Uterus (tissue), 4 donors: Measurements from ENCODE around the gene VPS16. TPM values are rescaled to one million over a fixed set of nuclear protein-coding genes. Genes with fewer than 3 reads are reported as not detected.

Experiments used
- DNase-seq, 2 donors: peaks; one replicate each; pipeline ENCODE4 v3.0.0-alpha.2; 2019 to 2020
- H3K27ac ChIP-seq, 2 donors: fragments of 200-600 bp; sonication (generic); 1 replicate in 1 of 2; 2 replicates in 1 of 2; pipeline ENCODE4 v1.5.1; 2016 to 2018
- H3K27me3 ChIP-seq, 2 donors: fragments of 200-600 bp; sonication (generic); one replicate each; pipeline ENCODE4 v1.5.1; 2018 to 2019; ENCODE audit warnings: control low read depth in 1 of 2
- H3K36me3 ChIP-seq, 2 donors: fragments of 200-600 bp; sonication (generic); one replicate each; pipeline ENCODE4 v1.5.1; 2019; ENCODE audit warnings: control low read depth in 1 of 2
- H3K4me1 ChIP-seq, 2 donors: fragments of 200-600 bp; sonication (generic); one replicate each; pipeline ENCODE4 v1.5.1; 2018 to 2019; ENCODE audit warnings: control low read depth in 1 of 2
- H3K4me3 ChIP-seq, 2 donors: fragments of 200-600 bp; sonication (generic); 1 replicate in 1 of 2; 2 replicates in 1 of 2; pipeline ENCODE4 v1.5.1; 2018 to 2019; ENCODE audit warnings: mild to moderate bottlenecking in 1 of 2
- H3K9me3 ChIP-seq, 2 donors: fragments of 200-600 bp; sonication (generic); one replicate each; pipeline ENCODE4 v1.5.1; 2019; ENCODE audit warnings: control low read depth in 1 of 2
- POLR2A ChIP-seq, 2 donors: fragments of 450-650 bp; IDR thresholded peaks; one replicate each; pipeline ENCODE4 v1.6.1; 2016; ENCODE audit warnings: antibody characterized with exemption in 2 of 2, mild to moderate bottlenecking in 1 of 2, moderate library complexity in 1 of 2
- intact Hi-C: fragments of 100-400 bp; cut with DNase I; formaldehyde crosslinking; loops from one replicate; pipeline ENCODE4 v1.15.1; 2023; ENCODE audit warnings: low total_unique reads
- total RNA-seq, 4 donors: library from RNA; depleted of rRNA in 3 of 4; stranded (reverse); fragments of >200 nt in 3 of 4; gene quantifications; one replicate each; pipeline versions ENCODE4 v1.1.0 to v1.2.4, GENCODE V29; 2014 to 2023
- TF ChIP-seq, protein P1 (sequence below), 4 experiments: fragments of 200-600 bp in 2 of 4; fragments of 450-650 bp in 2 of 4; sonication (generic) in 2 of 4; IDR thresholded peaks; one replicate each; pipeline ENCODE4 v1.5.1; 2016 to 2019; ENCODE audit warnings: antibody characterized with exemption in 4 of 4, mild to moderate bottlenecking in 2 of 4, moderate library complexity in 1 of 4
- donor health status: DM: yes; HTN: yes; CAD: no.

Gene VPS16
- total RNA-seq, 4 donors from 2014 or later: 5.9 to 48.6 (median 37.9) TPM

DNA sequence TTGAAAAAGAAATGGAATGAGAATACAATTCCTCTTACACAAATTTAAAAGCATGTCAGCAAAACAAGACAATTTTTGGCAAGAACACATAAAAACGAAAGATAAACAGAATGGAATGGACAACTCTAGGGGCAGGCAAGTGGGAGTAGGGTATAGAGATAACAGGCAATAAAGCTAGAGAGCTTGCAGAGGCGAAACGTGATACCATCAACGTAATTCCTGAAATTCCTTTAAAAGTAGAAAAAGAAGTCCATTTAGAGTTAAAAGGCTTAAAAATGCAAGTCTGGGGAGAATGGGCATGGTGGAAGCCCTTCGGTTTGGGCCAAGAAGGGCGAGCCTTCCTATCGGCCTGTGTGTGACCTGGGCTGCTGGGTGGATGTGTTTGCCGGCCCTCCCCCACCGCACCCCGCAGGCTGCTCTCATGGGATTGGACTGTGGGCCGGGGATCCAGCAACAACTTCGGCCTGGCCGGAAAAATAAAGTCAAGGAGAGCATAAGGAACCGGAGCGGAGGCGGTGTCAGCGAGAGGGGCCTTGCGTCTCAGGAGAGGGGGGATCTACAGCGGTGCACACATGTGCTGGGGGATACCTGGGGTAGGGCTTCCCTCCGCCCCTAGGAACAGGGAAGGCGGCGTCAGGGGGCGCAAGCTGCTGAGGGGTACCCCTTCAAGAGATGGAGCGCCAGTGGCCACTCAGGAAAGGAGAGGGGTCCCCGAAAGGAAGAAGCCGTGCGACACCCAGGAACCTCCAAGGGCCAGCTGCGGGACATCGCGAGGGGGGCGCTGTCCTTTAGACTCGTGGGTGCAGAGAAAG lies 20.3 kb upstream of the VPS16 start:
- Histone ChIP-seq H3K27me3 (no peaks in the 10 kb centered on the region), H3K9me3 (no peaks in the 10 kb centered on the region), H3K27ac (peak overlapping the region; percentile 75 to 98), H3K4me3 (peak overlapping the region; percentile 12 to 27), H3K36me3 (no peaks in the 10 kb centered on the region), H3K4me1 (peaks cover 0 to 4% of the 10 kb centered on the region in 2 donors)
- peak; percentile 58 to 71 for DNase-seq
- intact Hi-C loops: no loop called here
- TF ChIP-seq, protein P1, sequence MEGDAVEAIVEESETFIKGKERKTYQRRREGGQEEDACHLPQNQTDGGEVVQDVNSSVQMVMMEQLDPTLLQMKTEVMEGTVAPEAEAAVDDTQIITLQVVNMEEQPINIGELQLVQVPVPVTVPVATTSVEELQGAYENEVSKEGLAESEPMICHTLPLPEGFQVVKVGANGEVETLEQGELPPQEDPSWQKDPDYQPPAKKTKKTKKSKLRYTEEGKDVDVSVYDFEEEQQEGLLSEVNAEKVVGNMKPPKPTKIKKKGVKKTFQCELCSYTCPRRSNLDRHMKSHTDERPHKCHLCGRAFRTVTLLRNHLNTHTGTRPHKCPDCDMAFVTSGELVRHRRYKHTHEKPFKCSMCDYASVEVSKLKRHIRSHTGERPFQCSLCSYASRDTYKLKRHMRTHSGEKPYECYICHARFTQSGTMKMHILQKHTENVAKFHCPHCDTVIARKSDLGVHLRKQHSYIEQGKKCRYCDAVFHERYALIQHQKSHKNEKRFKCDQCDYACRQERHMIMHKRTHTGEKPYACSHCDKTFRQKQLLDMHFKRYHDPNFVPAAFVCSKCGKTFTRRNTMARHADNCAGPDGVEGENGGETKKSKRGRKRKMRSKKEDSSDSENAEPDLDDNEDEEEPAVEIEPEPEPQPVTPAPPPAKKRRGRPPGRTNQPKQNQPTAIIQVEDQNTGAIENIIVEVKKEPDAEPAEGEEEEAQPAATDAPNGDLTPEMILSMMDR (IDR thresholded peaks at IDR 0.05): no peak

DNA sequence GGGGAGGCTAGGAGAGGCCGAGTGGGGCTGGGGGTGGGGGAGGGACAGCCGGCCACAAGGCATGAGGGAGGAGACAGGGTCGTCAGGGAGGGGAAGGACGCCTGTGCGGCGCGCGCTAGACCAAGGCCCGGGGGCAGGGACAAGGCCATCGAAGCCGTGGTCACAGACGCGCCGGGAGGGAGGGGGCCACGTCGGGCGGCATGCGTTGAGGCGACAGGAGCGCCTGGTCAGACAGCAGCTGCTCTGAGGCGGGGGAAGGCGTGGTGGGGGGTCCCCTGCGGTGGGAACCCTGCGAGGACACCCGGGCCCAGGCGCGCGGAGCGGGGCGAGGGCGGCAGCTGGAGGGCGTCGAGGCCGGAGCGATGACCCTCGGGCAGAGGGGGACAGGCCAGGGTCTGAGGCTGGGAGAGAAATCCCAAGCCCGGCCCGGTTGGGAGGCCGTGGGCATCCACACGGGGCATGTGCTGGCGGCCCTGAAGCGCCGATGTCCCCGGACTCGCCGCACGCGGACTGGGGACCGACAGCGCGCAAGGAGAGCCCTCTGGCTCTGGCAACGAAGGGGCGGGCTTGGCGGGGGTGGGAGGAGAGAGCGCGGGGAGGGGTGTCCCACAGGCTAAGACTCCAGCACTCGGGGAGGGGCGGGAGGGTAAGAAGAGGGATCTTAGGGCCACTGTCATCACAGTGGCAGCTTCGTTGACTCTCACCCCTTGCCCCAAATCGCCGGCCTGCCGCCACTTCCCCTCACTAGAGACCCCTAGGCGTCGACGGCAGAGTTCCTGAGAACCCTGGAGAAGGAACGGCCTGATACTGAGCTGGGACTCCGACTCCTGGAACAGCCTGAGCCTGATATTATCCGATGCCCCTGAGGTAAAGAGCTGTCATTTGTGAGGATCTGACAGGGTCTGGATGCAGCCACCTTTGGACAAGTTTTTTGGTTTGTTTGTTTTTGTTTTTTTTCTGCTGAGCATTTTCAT lies 19.4 kb upstream of the VPS16 start:
- no peaks in the 10 kb centered on the region for H3K4me1 ChIP-seq
- intact Hi-C loops: no loop called here
- no peaks in the 10 kb centered on the region for H3K9me3 ChIP-seq
- no peak for DNase-seq
- TF ChIP-seq, protein P1 (IDR thresholded peaks at IDR 0.05): no peak
- TF ChIP-seq POLR2A (IDR thresholded peaks at IDR 0.05): no peak
- peak overlapping the region; percentile 75 to 98 for H3K27ac ChIP-seq
- no peaks in the 10 kb centered on the region for H3K27me3 ChIP-seq
- no peaks in the 10 kb centered on the region for H3K36me3 ChIP-seq
- peak overlapping the region; percentile 12 to 27 for H3K4me3 ChIP-seq

DNA sequence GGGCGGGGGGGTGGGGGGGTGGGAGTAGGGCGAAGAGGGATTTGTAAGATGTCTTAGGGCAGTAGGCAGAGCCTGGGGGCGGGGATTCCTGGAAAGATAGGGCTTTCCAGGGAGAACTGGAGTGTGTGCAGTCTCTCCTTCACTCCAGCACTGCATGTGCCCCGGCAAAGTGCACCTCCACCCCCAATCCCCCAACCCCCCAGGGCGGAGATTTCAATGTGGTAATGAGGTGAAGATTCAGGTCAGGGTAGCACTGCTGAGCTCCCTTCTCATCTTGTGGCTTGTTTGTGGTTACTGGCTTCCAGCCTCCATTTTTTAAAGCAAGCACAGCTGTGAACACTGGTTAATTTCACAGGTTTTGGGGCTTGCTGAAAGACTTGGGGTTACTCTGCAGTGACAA lies 18.5 kb upstream of the VPS16 start:
- intact Hi-C loops: no loop called here
- no peaks in the 10 kb centered on the region for H3K36me3 ChIP-seq
- TF ChIP-seq POLR2A (IDR thresholded peaks at IDR 0.05): no peak
- TF ChIP-seq, protein P1 (IDR thresholded peaks at IDR 0.05): no peak
- H3K4me1 ChIP-seq: no peaks in the 10 kb centered on the region
- no peaks in the 10 kb centered on the region for H3K9me3 ChIP-seq
- H3K27me3 ChIP-seq: no peaks in the 10 kb centered on the region
- no peak overlapping the region for H3K4me3 ChIP-seq
- peak overlapping the region in 1 of 2 donors; percentile 98 for H3K27ac ChIP-seq
- DNase-seq: no peak

- Histone ChIP-seq H3K27ac (no peak overlapping the region), H3K4me3 (no peak overlapping the region), H3K9me3 (no peaks in the 10 kb centered on the region), H3K4me1 (no peaks in the 10 kb centered on the region), H3K36me3 (no peaks in the 10 kb centered on the region), H3K27me3 (no peaks in the 10 kb centered on the region)
- intact Hi-C loops: no loop called here
- TF ChIP-seq POLR2A (IDR thresholded peaks at IDR 0.05): no peak
- TF ChIP-seq, protein P1 (IDR thresholded peaks at IDR 0.05): no peak
- DNase-seq: no peak
Observed at GRCh38 chr20:2825761-2826160, 14.8 kb upstream of the VPS16 start.

- Histone ChIP-seq H3K4me1 (no peaks in the 10 kb centered on the region), H3K4me3 (no peak overlapping the region), H3K27ac (no peak overlapping the region), H3K36me3 (no peaks in the 10 kb centered on the region), H3K9me3 (no peaks in the 10 kb centered on the region), H3K27me3 (no peaks in the 10 kb centered on the region)
- DNase-seq: no peak
- TF ChIP-seq, protein P1 (IDR thresholded peaks at IDR 0.05): no peak
- TF ChIP-seq POLR2A (IDR thresholded peaks at IDR 0.05): no peak
- intact Hi-C loops: no loop called here
Observed at GRCh38 chr20:2826655-2827054, 13.9 kb upstream of the VPS16 start.
